Measurements from ENCODE around the gene OTOF. TPM values are rescaled to one million over a fixed set of nuclear protein-coding genes. Genes with fewer than 3 reads are reported as not detected.

Gene OTOF
- total RNA-seq, 4 donors from 2014 or later, result 0.21 TPM; not detected in 3

DNA sequence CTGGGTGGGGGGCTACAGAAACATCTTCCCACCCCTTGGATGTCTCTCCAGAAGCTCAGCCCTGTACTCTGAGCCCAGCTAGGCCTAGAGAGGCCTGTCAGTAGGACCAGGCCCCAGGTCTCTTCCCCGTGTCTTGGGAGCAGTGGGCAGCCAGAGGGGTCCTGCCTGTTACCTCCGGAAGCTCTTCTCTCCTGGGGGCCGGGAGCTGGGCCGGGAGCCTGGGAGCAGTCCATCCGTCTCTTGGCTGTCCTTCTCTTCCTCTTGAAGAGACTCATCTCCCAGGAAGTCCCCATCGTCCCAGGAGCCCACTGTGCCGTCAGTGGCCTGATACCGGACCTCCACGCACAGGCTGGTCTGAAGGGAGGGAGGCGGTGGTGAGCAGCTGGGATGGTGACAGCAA lies 38.3 kb upstream of the OTOF start:
- H3K36me3 ChIP-seq, result no peaks in the 10 kb centered on the region
- no peak for TF ChIP-seq POLR2A (IDR thresholded peaks at IDR 0.05)
- TF ChIP-seq, protein P1, sequence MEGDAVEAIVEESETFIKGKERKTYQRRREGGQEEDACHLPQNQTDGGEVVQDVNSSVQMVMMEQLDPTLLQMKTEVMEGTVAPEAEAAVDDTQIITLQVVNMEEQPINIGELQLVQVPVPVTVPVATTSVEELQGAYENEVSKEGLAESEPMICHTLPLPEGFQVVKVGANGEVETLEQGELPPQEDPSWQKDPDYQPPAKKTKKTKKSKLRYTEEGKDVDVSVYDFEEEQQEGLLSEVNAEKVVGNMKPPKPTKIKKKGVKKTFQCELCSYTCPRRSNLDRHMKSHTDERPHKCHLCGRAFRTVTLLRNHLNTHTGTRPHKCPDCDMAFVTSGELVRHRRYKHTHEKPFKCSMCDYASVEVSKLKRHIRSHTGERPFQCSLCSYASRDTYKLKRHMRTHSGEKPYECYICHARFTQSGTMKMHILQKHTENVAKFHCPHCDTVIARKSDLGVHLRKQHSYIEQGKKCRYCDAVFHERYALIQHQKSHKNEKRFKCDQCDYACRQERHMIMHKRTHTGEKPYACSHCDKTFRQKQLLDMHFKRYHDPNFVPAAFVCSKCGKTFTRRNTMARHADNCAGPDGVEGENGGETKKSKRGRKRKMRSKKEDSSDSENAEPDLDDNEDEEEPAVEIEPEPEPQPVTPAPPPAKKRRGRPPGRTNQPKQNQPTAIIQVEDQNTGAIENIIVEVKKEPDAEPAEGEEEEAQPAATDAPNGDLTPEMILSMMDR (IDR thresholded peaks at IDR 0.05), result no peak
- intact Hi-C loops (cut with DNase I; ENCODE audit: low total_unique reads), result no loop called here
- no peak for DNase-seq
- no peak overlapping the region for H3K4me3 ChIP-seq
- no peak overlapping the region for H3K27ac ChIP-seq
- H3K9me3 ChIP-seq, result no peaks in the 10 kb centered on the region
- H3K27me3 ChIP-seq, result no peaks in the 10 kb centered on the region
- H3K4me1 ChIP-seq, result no peaks in the 10 kb centered on the region

DNA sequence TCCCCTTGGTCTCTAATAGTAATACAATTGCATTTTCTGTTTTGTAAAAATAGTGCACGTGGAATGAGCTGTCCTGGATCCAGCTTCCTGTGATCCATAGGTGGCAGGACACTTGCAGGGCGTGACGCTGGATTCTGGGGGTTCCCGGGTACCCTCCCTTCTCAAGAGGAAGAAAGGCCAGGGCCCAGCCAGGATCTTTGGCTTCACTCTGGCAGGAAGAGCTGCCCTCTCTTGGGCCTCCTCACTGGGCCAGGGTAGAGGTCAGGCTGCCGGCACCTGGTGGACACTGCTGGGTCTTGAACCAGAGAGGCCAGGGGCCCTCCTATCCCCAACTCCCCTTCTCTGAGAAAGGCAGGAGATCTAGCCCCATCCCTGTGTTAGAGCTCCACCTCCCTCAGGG lies 37.8 kb upstream of the OTOF start:
- intact Hi-C loops (cut with DNase I; ENCODE audit: low total_unique reads), result no loop called here
- no peak for DNase-seq
- no peak overlapping the region for H3K4me3 ChIP-seq
- no peaks in the 10 kb centered on the region for H3K27me3 ChIP-seq
- no peaks in the 10 kb centered on the region for H3K36me3 ChIP-seq
- no peaks in the 10 kb centered on the region for H3K4me1 ChIP-seq
- H3K27ac ChIP-seq, result no peak overlapping the region
- no peaks in the 10 kb centered on the region for H3K9me3 ChIP-seq
- TF ChIP-seq POLR2A (IDR thresholded peaks at IDR 0.05), result no peak
- TF ChIP-seq, protein P1 (IDR thresholded peaks at IDR 0.05), result no peak

DNA sequence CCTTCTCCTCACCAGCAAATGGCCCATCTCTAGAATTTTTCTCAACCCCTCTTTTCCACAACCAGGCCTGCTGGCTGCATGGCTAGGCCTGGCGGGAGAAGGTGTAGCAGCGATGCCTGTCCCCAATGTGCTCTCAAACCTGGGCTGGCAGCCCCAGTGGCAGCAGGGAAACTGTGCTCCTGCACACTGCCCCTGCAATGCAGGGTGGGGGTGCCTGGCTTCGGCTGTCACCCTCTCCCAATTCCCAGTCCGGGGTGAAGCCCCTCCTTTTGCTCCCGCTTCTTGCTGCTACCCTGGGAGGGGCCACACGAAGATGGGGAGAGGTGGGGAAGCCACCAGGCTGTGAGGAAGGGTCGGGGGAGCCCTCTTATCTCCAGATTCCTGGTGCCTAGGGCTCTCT lies 36.1 kb upstream of the OTOF start:
- no peak overlapping the region for H3K4me3 ChIP-seq

GRCh38 chr2:26513261-26513660 lies 35.3 kb upstream of the OTOF start:
- Histone ChIP-seq H3K27me3 (no peaks in the 10 kb centered on the region), H3K4me3 (no peak overlapping the region), H3K27ac (no peak overlapping the region), H3K4me1 (no peaks in the 10 kb centered on the region), H3K9me3 (no peaks in the 10 kb centered on the region), H3K36me3 (no peaks in the 10 kb centered on the region)
- intact Hi-C loops (cut with DNase I; ENCODE audit: low total_unique reads), result no loop called here
- DNase-seq, result no peak
- TF ChIP-seq POLR2A (IDR thresholded peaks at IDR 0.05), result no peak
- TF ChIP-seq, protein P1 (IDR thresholded peaks at IDR 0.05), result no peak

More for the DNA sequence above, 36.1 kb upstream of the OTOF start:
- intact Hi-C loops (cut with DNase I; ENCODE audit: low total_unique reads), result no loop called here
- TF ChIP-seq, protein P1 (IDR thresholded peaks at IDR 0.05), result no peak
- no peak for TF ChIP-seq POLR2A (IDR thresholded peaks at IDR 0.05)
- H3K9me3 ChIP-seq, result no peaks in the 10 kb centered on the region
- no peak for DNase-seq
- no peaks in the 10 kb centered on the region for H3K4me1 ChIP-seq
- no peaks in the 10 kb centered on the region for H3K27me3 ChIP-seq
- H3K27ac ChIP-seq, result no peak overlapping the region
- no peaks in the 10 kb centered on the region for H3K36me3 ChIP-seq

GRCh38 chr2:26511466-26511865 lies 33.5 kb upstream of the OTOF start:
- intact Hi-C loops (cut with DNase I; ENCODE audit: low total_unique reads), result no loop called here
- no peak overlapping the region for H3K27ac ChIP-seq
- TF ChIP-seq, protein P1 (IDR thresholded peaks at IDR 0.05), result no peak
- TF ChIP-seq POLR2A (IDR thresholded peaks at IDR 0.05), result no peak
- H3K4me3 ChIP-seq, result no peak overlapping the region
- no peaks in the 10 kb centered on the region for H3K36me3 ChIP-seq
- H3K4me1 ChIP-seq, result no peaks in the 10 kb centered on the region
- H3K27me3 ChIP-seq, result no peaks in the 10 kb centered on the region
- no peaks in the 10 kb centered on the region for H3K9me3 ChIP-seq
- no peak for DNase-seq

All from uterus (tissue), 4 donors.